Measurements from ENCODE around the gene FZD1. TPM values are rescaled to one million over a fixed set of nuclear protein-coding genes. Genes with fewer than 3 reads are reported as not detected.

The FZD1 gene
- total RNA-seq, 3 donors from 2014 or later, result 11.0 to 36.1 (median 20.0) TPM

GRCh38 chr7:91319351-91319750, 55.1 kb downstream of the FZD1 start:
- no peak overlapping the region for H3K27ac ChIP-seq
- no peak for TF ChIP-seq POLR2AphosphoS5 (IDR thresholded peaks at IDR 0.05)
- TF ChIP-seq, protein P1, sequence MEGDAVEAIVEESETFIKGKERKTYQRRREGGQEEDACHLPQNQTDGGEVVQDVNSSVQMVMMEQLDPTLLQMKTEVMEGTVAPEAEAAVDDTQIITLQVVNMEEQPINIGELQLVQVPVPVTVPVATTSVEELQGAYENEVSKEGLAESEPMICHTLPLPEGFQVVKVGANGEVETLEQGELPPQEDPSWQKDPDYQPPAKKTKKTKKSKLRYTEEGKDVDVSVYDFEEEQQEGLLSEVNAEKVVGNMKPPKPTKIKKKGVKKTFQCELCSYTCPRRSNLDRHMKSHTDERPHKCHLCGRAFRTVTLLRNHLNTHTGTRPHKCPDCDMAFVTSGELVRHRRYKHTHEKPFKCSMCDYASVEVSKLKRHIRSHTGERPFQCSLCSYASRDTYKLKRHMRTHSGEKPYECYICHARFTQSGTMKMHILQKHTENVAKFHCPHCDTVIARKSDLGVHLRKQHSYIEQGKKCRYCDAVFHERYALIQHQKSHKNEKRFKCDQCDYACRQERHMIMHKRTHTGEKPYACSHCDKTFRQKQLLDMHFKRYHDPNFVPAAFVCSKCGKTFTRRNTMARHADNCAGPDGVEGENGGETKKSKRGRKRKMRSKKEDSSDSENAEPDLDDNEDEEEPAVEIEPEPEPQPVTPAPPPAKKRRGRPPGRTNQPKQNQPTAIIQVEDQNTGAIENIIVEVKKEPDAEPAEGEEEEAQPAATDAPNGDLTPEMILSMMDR (IDR thresholded peaks at IDR 0.05), result no peak
- TF ChIP-seq POLR2A (IDR thresholded peaks at IDR 0.05), result no peak
- no peaks in the 10 kb centered on the region for H3K9me3 ChIP-seq
- intact Hi-C loops (cut with DNase I; ENCODE audit: low total_unique reads), result no loop called here
- no peaks in the 10 kb centered on the region for H3K27me3 ChIP-seq
- no peaks in the 10 kb centered on the region for H3K36me3 ChIP-seq
- no peak for DNase-seq (ENCODE audit: low spot score in 2 of 2)
- H3K4me1 ChIP-seq, result no peaks in the 10 kb centered on the region
- H3K4me3 ChIP-seq, result no peak overlapping the region

GRCh38 chr7:91320366-91321078, 56.3 kb downstream of the FZD1 start:
- intact Hi-C loops (cut with DNase I; ENCODE audit: low total_unique reads), result no loop called here
- H3K9me3 ChIP-seq, result no peaks in the 10 kb centered on the region
- H3K27ac ChIP-seq, result no peak overlapping the region
- no peak for TF ChIP-seq POLR2A (IDR thresholded peaks at IDR 0.05)
- TF ChIP-seq, protein P1 (IDR thresholded peaks at IDR 0.05), result no peak
- TF ChIP-seq POLR2AphosphoS5 (IDR thresholded peaks at IDR 0.05), result no peak
- H3K4me3 ChIP-seq, result no peak overlapping the region
- no peaks in the 10 kb centered on the region for H3K36me3 ChIP-seq
- no peaks in the 10 kb centered on the region for H3K27me3 ChIP-seq
- DNase-seq (ENCODE audit: low spot score in 2 of 2), result no peak
- H3K4me1 ChIP-seq, result no peaks in the 10 kb centered on the region
